Astrocyte of the cerebellum (primary cell): ENCODE measurements around the gene DDX43.
A peak's percentile ranks its signal among the peaks of the same experiment; 100 is the strongest.

ENCODE experiments used
- DNase-seq: peaks from one replicate; pipeline ENCODE4 v3.0.0-alpha.2; 2011; ENCODE audit warnings: low read depth
- H3K4me3 ChIP-seq: 2 replicates; pipeline ENCODE4 v1.5.1; 2011; ENCODE audit warnings: mild to moderate bottlenecking, low read depth, low read length, moderate library complexity
- CTCF ChIP-seq: IDR thresholded peaks from 2 replicates; pipeline ENCODE4 v1.5.1; 2012; ENCODE audit warnings: low read length, low read depth, moderate library complexity, mild to moderate bottlenecking; ENCODE audit errors: missing control alignments
- in situ Hi-C: cut with HindIII; loops from 2 replicates; pipeline ENCODE4 v1.10.0; 2017; ENCODE audit warnings: low sequenced_read_pairs

Gene DDX43

GRCh38 chr6:73394577-73395354, at the start of gene DDX43:
DDX43 (plus strand) TSS chr6:73394828; CDS start chr6:73394906, 78 bp downstream.
- TF ChIP-seq CTCF = no peak
- DNase-seq = no peak
- in situ Hi-C loops = no loop called here
- H3K4me3 ChIP-seq = peak within 1 kb of the TSS; percentile 18

- H3K4me3 ChIP-seq = no peak overlapping the region
- no peak for TF ChIP-seq CTCF
- in situ Hi-C loops = no loop called here
- DNase-seq = no peak
Observed at GRCh38 chr6:73348550-73349204, 46.0 kb upstream of the DDX43 start.

GRCh38 chr6:73349311-73349710, 45.3 kb upstream of the DDX43 start:
- no peak for TF ChIP-seq CTCF
- H3K4me3 ChIP-seq = no peak overlapping the region
- in situ Hi-C loops = no loop called here
- DNase-seq = no peak

- in situ Hi-C loops = no loop called here
- no peak for TF ChIP-seq CTCF
- H3K4me3 ChIP-seq = no peak within 1 kb of the TSS
- no peak for DNase-seq
Observed at GRCh38 chr6:73353636-73354593, 40.7 kb upstream of the DDX43 start, which contains the start of gene DPPA5. DPPA5 (minus strand) TSS chr6:73354276; CDS start chr6:73354225, 51 bp downstream.

- no peak within 1 kb of the TSS for H3K4me3 ChIP-seq
- TF ChIP-seq CTCF = no peak
- no peak for DNase-seq
- in situ Hi-C loops = no loop called here
Observed at GRCh38 chr6:73362358-73362757, 32.3 kb upstream of the DDX43 start, which contains the start of gene KHDC3L. KHDC3L (plus strand) TSS chr6:73362658; CDS start chr6:73362730, 72 bp downstream.

- TF ChIP-seq CTCF = no peak
- H3K4me3 ChIP-seq = no peak overlapping the region
- DNase-seq = no peak
- in situ Hi-C loops = no loop called here
Observed at GRCh38 chr6:73362869-73363536, 31.6 kb upstream of the DDX43 start.
